Left ventricle myocardium inferior (tissue), 1 donor: ENCODE measurements around the gene PHACTR4. TPM values are rescaled to one million over a fixed set of nuclear protein-coding genes. Genes with fewer than 3 reads are reported as not detected.

ENCODE experiments used
- DNase-seq: peaks from one replicate; pipeline ENCODE4 v3.0.0-alpha.2; 2020
- H3K27ac ChIP-seq: fragments of 200-600 bp; replicated peaks from 2 replicates; pipeline ENCODE4 v1.8.0; 2021
- H3K27me3 ChIP-seq: fragments of 200-600 bp; 2 replicates; pipeline ENCODE4 v1.8.0; 2021; ENCODE audit warnings: low read depth
- H3K36me3 ChIP-seq: fragments of 200-600 bp; 2 replicates; pipeline ENCODE4 v1.8.0; 2021
- H3K4me1 ChIP-seq: fragments of 200-600 bp; 2 replicates; pipeline ENCODE4 v1.8.0; 2021
- H3K4me3 ChIP-seq: fragments of 200-600 bp; 2 replicates; pipeline ENCODE4 v1.8.0; 2021; ENCODE audit warnings: mild to moderate bottlenecking, moderate library complexity
- H3K9me3 ChIP-seq: fragments of 200-600 bp; replicated peaks from 2 replicates; pipeline ENCODE4 v1.8.0; 2021
- CTCF ChIP-seq: fragments of 200-600 bp; IDR thresholded peaks from 2 replicates; pipeline ENCODE4 v1.8.0; 2021; ENCODE audit warnings: antibody characterized with exemption, mild to moderate bottlenecking, borderline replicate concordance
- intact Hi-C: fragments of 100-400 bp; cut with micrococcal nuclease; formaldehyde crosslinking; loops from one replicate; pipeline ENCODE4 v1.11.0; 2022
- total RNA-seq: library from RNA; stranded (reverse); fragmentation: NEBNext Ultra II Directional; extraction: Animal tissue kit (Norgen Biotek cat#: 25700); gene quantifications from one replicate; pipeline ENCODE4 v1.2.1, GENCODE V29; 2021
- donor health status: DM: no; HTN: yes; CAD: no; lungs with severe emphysema.

PHACTR4 gene
- total RNA-seq, 1 donor from 2014 or later, result 13.6 TPM

- Histone ChIP-seq H3K4me3 (no peak overlapping the region), H3K27me3 (no peaks in the 10 kb centered on the region), H3K9me3 (no peaks in the 10 kb centered on the region), H3K4me1 (peaks cover 12% of the 10 kb centered on the region), H3K36me3 (no peaks in the 10 kb centered on the region), H3K27ac (no peak overlapping the region)
- no peak for DNase-seq
- TF ChIP-seq CTCF, result no peak
- intact Hi-C loops, result no loop called here
Observed at GRCh38 chr1:28548318-28548717, 178.8 kb downstream of the PHACTR4 start.

Other genes with a start within 250 kb of the PHACTR4 start
- gene PTAFR, start 193.1 kb upstream of the PHACTR4 start, total RNA-seq, result 1.5 TPM
- 55.3 TPM for gene DNAJC8, start 136.7 kb upstream of the PHACTR4 start, total RNA-seq
- 430 TPM for gene ATP5IF1, start 133.6 kb upstream of the PHACTR4 start, total RNA-seq
- 3.0 TPM for gene SESN2, start 110.2 kb upstream of the PHACTR4 start, total RNA-seq
- 10.8 TPM for gene MED18, start 40.7 kb upstream of the PHACTR4 start, total RNA-seq
- 6.3 TPM for gene RCC1, start 136.3 kb downstream of the PHACTR4 start, total RNA-seq
- 13.0 TPM for gene TRNAU1AP, start 183.3 kb downstream of the PHACTR4 start, total RNA-seq
- gene RAB42, start 222.5 kb downstream of the PHACTR4 start, total RNA-seq, result 1.2 TPM